Epithelial cell of umbilical artery (primary cell): ENCODE data around the gene ZNF160. TPM values are rescaled to one million over a fixed set of nuclear protein-coding genes. Genes with fewer than 3 reads are reported as not detected.

Experiments
- total RNA-seq: library from RNA; depleted of rRNA; stranded (reverse); fragments of >200 nt; gene quantifications from 2 replicates; pipeline ENCODE4 v1.2.3, GENCODE V29; 2014

The ZNF160 gene
- total RNA-seq: 16.2 and 19.8 TPM in 2 replicates

GRCh38 chr19:53103234-53104203 is at the start of gene ZNF160:
Gene ZNF160 (minus strand): TSS chr19:53103422. CDS start chr19:53086276, 17,146 bp downstream.

GRCh38 chr19:53132141-53132991 is 29.1 kb upstream of the ZNF160 start, which contains the start of gene ZNF415:
Gene ZNF415 (minus strand): TSS chr19:53132910. CDS start chr19:53122676, 10,234 bp downstream.

Other genes with a start within 250 kb of the ZNF160 start
- gene ZNF468, start 245.8 kb downstream of the ZNF160 start, total RNA-seq: 27.4 and 30.2 TPM in 2 replicates
- 6.8 and 14.0 TPM in 2 replicates for gene ZNF320, start 205.8 kb downstream of the ZNF160 start, total RNA-seq
- gene ZNF888, start 180.0 kb downstream of the ZNF160 start, total RNA-seq: 5.2 and 7.3 TPM in 2 replicates
- gene ZNF816, start 140.5 kb downstream of the ZNF160 start, total RNA-seq: 11.0 and 16.4 TPM in 2 replicates
- not detected in 2 replicates for gene ERVV-1, start 89.5 kb downstream of the ZNF160 start, total RNA-seq
- not detected in 2 replicates for gene ERVV-2, start 58.7 kb downstream of the ZNF160 start, total RNA-seq
- 0.32 TPM in 1 of 2 replicates, not detected in the other for gene ZNF415, start 29.5 kb upstream of the ZNF160 start, total RNA-seq
- 3.5 and 3.6 TPM in 2 replicates for gene ZNF347, start 55.6 kb upstream of the ZNF160 start, total RNA-seq
- gene ZNF665, start 89.9 kb upstream of the ZNF160 start, total RNA-seq: 1.7 and 1.9 TPM in 2 replicates
- 17.5 and 18.2 TPM in 2 replicates for gene ZNF677, start 151.5 kb upstream of the ZNF160 start, total RNA-seq
- gene VN1R2, start 154.9 kb upstream of the ZNF160 start, total RNA-seq: not detected in 2 replicates
- not detected in 2 replicates for gene VN1R4, start 164.3 kb upstream of the ZNF160 start, total RNA-seq
- 9.4 and 12.2 TPM in 2 replicates for gene ZNF845, start 230.3 kb upstream of the ZNF160 start, total RNA-seq